Measurements from ENCODE around the gene AEBP1. TPM values are rescaled to one million over a fixed set of nuclear protein-coding genes. Genes with fewer than 3 reads are reported as not detected.

Gene AEBP1
- total RNA-seq, 2 donors from 2014 or later: 40.4 to 219 TPM

DNA sequence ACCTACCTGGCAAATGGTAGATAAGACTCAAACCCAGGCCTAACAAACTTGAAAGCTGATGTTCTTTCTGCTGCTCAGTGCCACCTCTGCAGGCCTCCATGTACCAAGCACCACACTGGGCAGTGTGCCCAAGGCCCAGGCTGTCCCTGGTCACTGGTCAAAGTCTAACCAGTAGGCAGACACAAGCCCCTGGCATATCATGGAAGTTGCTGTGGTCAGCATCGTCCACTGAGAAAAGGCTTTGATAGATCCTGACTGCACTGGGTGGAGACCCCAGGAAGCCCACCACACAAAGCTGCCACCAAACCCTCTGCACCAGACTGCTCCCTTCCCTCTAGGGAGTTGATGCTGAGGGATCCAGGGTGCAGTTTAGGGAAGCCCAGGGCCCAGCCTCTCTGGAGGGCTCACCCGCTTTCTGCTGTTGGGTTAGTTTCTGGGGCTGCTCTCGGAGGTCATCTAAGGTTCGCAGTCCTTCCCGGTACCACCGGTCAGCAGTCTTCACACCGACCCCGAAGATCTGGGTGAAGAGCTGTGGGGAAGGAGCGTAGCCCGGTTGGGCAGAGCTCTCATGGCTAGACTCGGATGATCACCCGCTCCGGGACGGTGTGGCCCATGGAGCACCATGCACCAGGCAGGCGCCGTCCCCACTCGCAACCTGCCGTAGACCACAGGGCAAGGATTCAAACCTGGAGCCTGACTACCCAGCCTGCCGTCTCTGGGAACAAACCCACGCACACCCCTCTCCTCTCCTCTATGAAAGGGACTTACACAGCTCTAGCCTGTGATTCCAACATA, 27.8 kb upstream of the AEBP1 start:
- 91% methylated on average over 20 of the region's 20 CpGs for WGBS
- intact Hi-C loops (cut with DNase I): loop anchor here (10.0 kb wide), 1 partner anchor 119 kb away; no protein-coding TSS in a partner anchor
- Histone ChIP-seq H3K27me3 (replicated peaks; ENCODE audit: insufficient read depth) (no peaks in the 10 kb centered on the region), H3K4me3 (no peak overlapping the region), H3K4me1 (replicated peaks) (peaks cover 9% of the 10 kb centered on the region), H3K27ac (no peak overlapping the region), H3K36me3 (peaks cover 0 to 39% of the 10 kb centered on the region in 2 donors), H3K9me3 (no peaks in the 10 kb centered on the region)
- TF ChIP-seq, protein P1, sequence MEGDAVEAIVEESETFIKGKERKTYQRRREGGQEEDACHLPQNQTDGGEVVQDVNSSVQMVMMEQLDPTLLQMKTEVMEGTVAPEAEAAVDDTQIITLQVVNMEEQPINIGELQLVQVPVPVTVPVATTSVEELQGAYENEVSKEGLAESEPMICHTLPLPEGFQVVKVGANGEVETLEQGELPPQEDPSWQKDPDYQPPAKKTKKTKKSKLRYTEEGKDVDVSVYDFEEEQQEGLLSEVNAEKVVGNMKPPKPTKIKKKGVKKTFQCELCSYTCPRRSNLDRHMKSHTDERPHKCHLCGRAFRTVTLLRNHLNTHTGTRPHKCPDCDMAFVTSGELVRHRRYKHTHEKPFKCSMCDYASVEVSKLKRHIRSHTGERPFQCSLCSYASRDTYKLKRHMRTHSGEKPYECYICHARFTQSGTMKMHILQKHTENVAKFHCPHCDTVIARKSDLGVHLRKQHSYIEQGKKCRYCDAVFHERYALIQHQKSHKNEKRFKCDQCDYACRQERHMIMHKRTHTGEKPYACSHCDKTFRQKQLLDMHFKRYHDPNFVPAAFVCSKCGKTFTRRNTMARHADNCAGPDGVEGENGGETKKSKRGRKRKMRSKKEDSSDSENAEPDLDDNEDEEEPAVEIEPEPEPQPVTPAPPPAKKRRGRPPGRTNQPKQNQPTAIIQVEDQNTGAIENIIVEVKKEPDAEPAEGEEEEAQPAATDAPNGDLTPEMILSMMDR (IDR thresholded peaks at IDR 0.05): no peak
- no peak for TF ChIP-seq POLR2AphosphoS5 (IDR thresholded peaks at IDR 0.05)
- no peak for TF ChIP-seq POLR2A (IDR thresholded peaks at IDR 0.05)
- no peak for DNase-seq (ENCODE audit: low spot score)

DNA sequence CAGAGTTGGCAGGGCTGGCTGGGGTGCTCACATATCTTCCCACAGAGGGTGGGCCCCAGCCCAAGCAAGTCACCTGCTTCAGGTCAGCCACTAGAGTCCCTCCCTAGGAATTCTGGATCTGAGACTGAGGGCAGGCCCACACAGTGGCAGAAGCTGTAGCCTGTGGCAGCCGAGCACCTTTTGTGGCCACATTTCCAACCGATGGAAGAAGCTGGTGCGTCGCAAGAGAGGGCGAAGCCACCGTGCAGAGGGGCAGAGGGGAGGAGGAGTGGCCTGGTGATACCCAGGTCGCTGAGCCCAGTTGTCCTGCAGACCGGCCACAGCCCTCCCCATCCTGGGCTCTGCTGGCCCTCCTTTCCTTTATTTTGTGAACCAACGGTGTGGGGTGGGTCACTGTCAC, 27.1 kb upstream of the AEBP1 start:
- no peak overlapping the region for H3K4me3 ChIP-seq
- no peak for TF ChIP-seq POLR2A (IDR thresholded peaks at IDR 0.05)
- TF ChIP-seq, protein P1 (IDR thresholded peaks at IDR 0.05): no peak
- no peak for TF ChIP-seq POLR2AphosphoS5 (IDR thresholded peaks at IDR 0.05)
- 90% methylated on average over 9 of the region's 9 CpGs for WGBS
- H3K27ac ChIP-seq: no peak overlapping the region
- no peaks in the 10 kb centered on the region for H3K9me3 ChIP-seq
- no peaks in the 10 kb centered on the region for H3K27me3 ChIP-seq (replicated peaks; ENCODE audit: insufficient read depth)
- DNase-seq (ENCODE audit: low spot score): no peak
- H3K36me3 ChIP-seq: peaks cover 0 to 39% of the 10 kb centered on the region in 2 donors
- peaks cover 9% of the 10 kb centered on the region for H3K4me1 ChIP-seq (replicated peaks)
- intact Hi-C loops (cut with DNase I): loop anchor here (10.0 kb wide), 1 partner anchor 118 kb away; no protein-coding TSS in a partner anchor

DNA sequence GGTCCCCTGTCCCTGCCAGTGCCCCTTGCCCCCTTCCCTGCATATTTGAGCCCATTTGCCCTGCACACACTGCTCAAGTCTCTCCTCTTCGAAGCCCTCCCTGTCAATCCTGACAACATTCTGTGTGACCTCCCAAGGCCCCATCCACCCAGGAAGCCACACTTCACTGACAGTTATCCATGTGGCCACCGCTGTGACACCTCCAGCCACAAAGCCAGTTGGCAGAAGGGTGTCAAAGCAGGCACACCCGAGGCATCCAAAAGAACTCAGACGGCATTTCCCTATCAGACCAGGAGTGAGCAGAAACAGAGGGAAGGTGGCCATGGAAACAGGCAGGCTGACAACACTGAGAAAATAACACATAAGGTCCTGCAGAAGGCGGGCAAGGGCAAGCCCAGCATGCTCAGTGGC, 26.5 kb upstream of the AEBP1 start:
- no peak for TF ChIP-seq POLR2A (IDR thresholded peaks at IDR 0.05)
- no peak for TF ChIP-seq POLR2AphosphoS5 (IDR thresholded peaks at IDR 0.05)
- TF ChIP-seq, protein P1 (IDR thresholded peaks at IDR 0.05): no peak
- Histone ChIP-seq H3K27me3 (replicated peaks; ENCODE audit: insufficient read depth) (no peaks in the 10 kb centered on the region), H3K27ac (no peak overlapping the region), H3K9me3 (no peaks in the 10 kb centered on the region), H3K4me1 (replicated peaks) (peaks cover 6% of the 10 kb centered on the region), H3K4me3 (no peak overlapping the region), H3K36me3 (peaks cover 0 to 39% of the 10 kb centered on the region in 2 donors)
- no peak for DNase-seq (ENCODE audit: low spot score)
- intact Hi-C loops (cut with DNase I): loop anchor here (10.0 kb wide), 1 partner anchor 117 kb away; no protein-coding TSS in a partner anchor
- WGBS: 90% methylated on average over 5 of the region's 5 CpGs

DNA sequence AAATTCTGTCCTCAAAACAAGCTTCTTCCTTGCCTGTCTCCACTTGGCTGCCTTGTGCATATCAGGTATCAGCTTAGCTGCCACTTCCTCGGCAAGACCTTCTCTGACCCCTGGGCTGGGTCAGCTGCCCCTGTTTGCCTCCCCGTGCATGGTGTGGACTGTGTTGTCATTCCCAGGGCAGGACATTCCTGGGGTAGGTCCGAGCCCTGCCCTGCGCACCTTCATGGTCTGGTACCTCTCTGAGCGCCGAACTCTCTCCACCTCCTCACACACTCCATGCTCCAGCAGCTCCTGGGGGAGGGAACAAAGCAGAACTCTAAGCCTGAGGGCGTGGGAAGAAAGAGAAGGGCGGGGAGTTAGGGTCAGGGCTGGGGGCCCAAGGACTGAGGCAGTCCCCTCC, 25.6 kb upstream of the AEBP1 start:
- H3K4me1 ChIP-seq (replicated peaks): peaks cover 4% of the 10 kb centered on the region
- no peak for DNase-seq (ENCODE audit: low spot score)
- 77% methylated on average over 8 of the region's 8 CpGs for WGBS

More for the DNA sequence above, 25.6 kb upstream of the AEBP1 start:
- H3K4me3 ChIP-seq: no peak overlapping the region
- TF ChIP-seq, protein P1 (IDR thresholded peaks at IDR 0.05): no peak
- TF ChIP-seq POLR2A (IDR thresholded peaks at IDR 0.05): no peak
- TF ChIP-seq POLR2AphosphoS5 (IDR thresholded peaks at IDR 0.05): no peak
- no peaks in the 10 kb centered on the region for H3K27me3 ChIP-seq (replicated peaks; ENCODE audit: insufficient read depth)
- no peaks in the 10 kb centered on the region for H3K9me3 ChIP-seq
- no peak overlapping the region for H3K27ac ChIP-seq
- intact Hi-C loops (cut with DNase I): loop anchor here (10.0 kb wide), 1 partner anchor 116 kb away; no protein-coding TSS in a partner anchor
- H3K36me3 ChIP-seq: peaks cover 0 to 39% of the 10 kb centered on the region in 2 donors
